GM18909 (cell line): ENCODE measurements around the gene KANSL1.

Experiments
- ATAC-seq: cut with Tn5 transposase; IDR thresholded peaks from one replicate; pipeline ENCODE4 v1.9.1; 2021; ENCODE audit warnings: mild to moderate bottlenecking; ENCODE audit not compliant: unreplicated experiment, poor library complexity

KANSL1 gene

DNA sequence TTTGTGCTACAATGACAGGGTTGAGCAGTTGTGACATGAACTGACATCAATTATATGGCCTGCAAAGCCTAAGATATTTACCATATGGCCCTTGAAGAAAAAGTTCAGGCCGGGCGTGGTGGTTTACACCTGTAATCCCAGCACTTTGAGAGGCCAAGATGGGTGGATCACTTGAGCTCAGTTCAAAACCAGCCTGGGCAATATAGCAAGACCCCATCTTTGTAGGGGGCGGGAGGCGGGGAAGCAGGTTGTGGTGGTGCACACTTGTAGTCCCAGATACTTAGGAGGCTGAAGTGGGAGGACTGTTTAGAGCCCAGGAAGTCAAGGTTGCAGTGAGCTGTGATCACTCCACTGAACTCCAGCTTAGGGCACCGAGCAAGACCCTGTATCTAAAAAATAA is 145.8 kb downstream of the KANSL1 start:
- no peak for ATAC-seq

DNA sequence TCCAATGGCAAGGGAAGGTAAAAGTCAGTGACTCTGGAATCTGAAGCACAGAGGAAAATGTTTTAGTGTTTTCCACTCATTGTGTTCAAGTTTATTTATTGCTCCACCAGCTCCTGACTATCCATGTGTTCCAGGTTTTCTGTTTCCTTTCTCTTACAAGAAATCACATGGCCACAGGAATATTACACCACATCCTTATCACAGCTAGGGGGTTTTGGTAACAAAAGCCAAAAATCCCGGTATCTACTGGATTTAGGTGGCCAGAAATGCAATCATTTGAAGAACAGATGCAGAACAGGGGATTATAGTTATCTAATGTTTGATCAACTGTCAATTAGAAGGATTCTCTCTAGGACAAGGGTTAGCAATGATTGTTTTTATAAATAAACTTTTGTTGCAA is 146.3 kb downstream of the KANSL1 start:
- ATAC-seq = no peak

DNA sequence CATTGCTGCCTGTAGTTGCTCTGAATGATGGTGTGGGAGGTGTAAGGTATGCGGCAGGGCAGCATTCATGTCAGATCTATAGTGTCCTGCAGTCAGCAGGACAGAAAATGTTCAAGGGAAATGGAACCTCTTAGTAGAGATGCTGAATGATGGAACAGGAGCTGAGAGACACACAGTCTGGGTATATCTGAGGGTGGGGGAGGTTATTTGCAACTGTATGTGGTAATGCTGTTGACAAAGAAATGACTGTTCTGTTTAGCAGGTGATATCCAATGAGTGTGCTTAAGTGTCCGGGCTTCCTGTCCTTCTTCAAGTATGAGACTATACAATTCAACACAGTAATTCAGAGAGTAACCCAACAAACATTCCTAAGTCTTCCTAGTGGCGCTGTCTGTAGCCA is 147.6 kb downstream of the KANSL1 start:
- ATAC-seq = no peak

DNA sequence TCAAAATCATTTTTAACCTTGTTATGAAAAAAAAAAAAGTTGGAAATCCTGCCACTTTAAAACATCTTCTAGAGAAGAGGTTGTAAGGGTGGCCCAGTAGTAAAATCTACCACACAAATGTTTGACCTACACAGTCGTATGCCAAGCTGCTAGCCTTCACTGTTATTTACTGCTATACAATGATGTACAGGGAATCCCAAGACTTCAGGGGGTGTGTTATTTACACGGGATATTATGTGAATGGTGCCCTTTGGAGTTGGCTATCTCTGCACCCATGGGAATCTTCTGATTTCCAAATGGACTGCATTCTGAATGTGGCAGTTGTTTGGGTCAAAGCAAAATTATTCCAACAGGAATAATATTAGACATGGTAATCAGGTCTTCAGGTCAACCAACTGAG is 148.2 kb downstream of the KANSL1 start:
- no peak for ATAC-seq

DNA sequence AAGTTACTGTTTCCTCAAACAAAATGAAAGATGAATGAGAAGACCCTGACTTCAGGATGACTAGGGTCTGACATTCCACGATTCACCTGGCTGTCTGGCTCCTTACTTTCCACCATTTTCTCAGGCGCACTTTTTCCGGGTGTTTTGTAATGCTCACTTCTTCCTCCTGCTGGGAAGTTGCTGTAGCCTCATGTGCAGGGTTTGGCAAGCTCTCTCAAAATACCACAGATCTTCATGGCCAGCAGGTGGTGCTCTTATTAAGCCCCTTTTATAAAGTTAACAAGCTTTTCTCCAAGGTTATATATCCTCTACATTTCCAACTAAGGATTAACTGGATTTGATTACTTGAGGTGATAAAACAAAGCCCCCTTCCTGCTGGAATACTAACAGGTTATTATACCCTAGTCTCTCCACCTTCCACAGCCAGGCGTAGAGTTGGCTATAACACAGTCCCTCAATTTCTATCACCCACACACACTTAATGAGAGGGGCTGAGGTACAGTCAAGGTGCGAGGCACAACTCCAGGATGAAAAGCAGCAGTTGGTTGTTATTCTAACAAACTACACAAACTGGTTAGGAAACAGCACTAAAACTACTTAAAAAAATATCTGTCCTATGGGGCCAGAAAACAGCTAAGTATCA is 148.8 kb downstream of the KANSL1 start:
- no peak for ATAC-seq

DNA sequence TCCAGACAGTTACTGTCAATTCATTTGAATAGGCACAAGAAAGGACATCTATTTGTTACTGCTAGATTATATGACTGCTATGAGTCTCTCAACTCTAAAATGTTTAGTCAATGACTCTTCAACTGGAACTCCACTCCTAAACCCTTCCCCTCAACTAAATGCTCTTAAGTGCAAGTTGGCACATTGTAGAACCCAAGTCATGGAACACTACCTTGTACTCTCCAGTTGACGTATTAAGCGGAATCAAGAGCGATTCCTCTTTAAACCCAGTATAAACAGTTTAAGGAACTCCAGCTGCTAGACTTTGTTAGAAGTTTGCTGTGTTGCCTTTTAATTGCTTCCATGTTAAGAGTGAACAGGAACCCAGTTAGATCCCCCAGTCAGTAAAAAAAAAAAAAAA is 149.6 kb downstream of the KANSL1 start:
- no peak for ATAC-seq

DNA sequence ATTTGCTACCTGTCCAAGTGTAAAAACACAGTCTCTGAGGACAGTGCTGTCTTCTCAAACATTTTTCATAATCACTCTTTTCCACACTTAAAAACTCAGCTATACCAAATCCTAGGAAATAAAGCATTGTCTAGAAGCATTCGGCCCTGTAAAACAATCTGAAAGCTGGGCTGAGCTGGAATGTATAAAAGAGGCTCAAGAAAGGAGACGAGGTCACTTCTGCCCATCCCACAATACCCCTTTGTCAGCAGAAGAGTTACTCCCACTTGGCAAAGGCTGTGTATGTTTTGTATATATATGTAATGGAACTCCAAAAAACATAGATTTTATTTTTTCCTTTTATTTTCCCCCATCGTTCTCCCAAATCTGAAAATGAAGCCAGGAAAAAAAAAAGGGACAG is 150.3 kb downstream of the KANSL1 start:
- ATAC-seq = no peak

- no peak for ATAC-seq
Observed at GRCh38 chr17:46042246-46042645, 151.0 kb downstream of the KANSL1 start.

GRCh38 chr17:46039592-46040186 is 153.5 kb downstream of the KANSL1 start:
- ATAC-seq = no peak

DNA sequence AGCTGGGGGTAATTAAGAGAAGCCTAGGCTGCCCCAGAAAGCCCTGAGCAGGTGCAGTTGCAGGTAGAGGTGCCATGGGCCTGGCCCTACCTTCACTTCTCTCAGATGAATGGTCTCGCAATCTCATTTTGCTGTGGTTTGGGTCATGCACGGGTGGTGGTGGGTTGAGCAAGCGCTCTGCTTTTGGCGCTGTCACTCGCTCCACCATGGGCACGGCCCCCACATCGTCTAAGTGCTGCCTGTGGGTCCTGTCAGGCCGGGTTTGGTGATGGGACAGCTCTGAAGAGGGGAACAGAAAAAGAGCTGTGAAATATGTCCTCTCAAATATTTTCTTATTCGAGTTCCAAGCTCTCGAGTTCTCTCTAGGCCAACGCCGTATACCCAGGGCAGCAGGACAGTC is 154.3 kb downstream of the KANSL1 start:
- no peak for ATAC-seq

- ATAC-seq = no peak
Observed at GRCh38 chr17:46038414-46038813, 154.8 kb downstream of the KANSL1 start.

- no peak for ATAC-seq
Observed at GRCh38 chr17:46037722-46038255, 155.4 kb downstream of the KANSL1 start.

- no peak for ATAC-seq
Observed at GRCh38 chr17:46036491-46036890, 156.7 kb downstream of the KANSL1 start.

GRCh38 chr17:46035112-46035818 is 158.0 kb downstream of the KANSL1 start:
- no peak for ATAC-seq

- no peak for ATAC-seq
Observed at GRCh38 chr17:46033392-46033791, 159.8 kb downstream of the KANSL1 start.

DNA sequence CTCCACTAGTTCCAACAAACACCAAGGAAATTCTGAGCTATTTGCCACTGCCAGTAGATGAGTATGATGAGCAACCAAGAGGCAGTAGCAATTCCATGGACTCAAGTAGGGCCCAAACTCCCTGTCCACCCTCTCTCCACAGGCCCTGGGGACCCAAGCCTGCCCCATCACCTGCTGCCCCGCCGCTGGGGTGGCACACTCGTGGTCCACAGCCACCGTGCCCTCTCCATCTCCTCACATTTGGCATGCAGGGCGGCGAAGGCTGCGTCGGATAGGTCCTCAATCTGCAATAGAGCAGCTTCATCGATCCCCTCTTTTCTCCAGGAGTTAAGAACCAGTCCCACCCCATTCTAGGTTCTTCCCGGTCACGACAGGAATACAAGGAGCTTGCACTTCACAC is 160.3 kb downstream of the KANSL1 start:
- ATAC-seq = no peak

GRCh38 chr17:46031920-46032319 is 161.3 kb downstream of the KANSL1 start:
- ATAC-seq = no peak

DNA sequence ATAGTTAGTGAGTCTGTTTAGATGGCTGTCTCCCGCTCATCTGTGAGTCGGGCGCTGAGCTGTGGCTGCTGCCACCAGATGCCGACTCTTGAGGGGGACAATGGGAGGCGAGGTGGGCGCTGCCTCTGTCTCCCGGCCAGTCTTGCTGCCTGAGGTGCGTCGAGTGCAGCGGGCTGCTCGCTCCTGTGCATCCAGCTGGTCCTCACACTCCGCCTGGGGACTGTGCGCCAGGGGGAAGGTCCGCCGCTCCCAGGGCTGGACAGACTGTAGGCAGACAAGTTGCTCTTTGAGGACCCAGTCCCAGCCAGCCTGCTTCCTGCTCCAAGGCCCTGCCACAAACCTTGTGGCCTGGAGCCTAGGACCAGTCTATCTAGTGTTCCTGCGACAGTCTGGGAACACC is 161.8 kb downstream of the KANSL1 start:
- ATAC-seq = no peak

GRCh38 chr17:46030752-46031151 is 162.5 kb downstream of the KANSL1 start:
- ATAC-seq = no peak

- no peak for ATAC-seq
Observed at GRCh38 chr17:46029627-46030026, 163.6 kb downstream of the KANSL1 start.

- no peak for ATAC-seq
Observed at GRCh38 chr17:46028981-46029565, 164.2 kb downstream of the KANSL1 start.
